Endothelial cell of hepatic sinusoid (primary cell): ENCODE measurements around the gene SMC1B.
"Not testable (repeated sequence)": the region's sequence is repeated elsewhere in the genome, so short reads cannot be mapped to it uniquely, and the experiment has no call there.

ENCODE experiments used
- in situ Hi-C: cut with HindIII; loops from 2 replicates; pipeline ENCODE4 v1.10.0; 2017; ENCODE audit warnings: low sequenced_read_pairs

The SMC1B gene

GRCh38 chr22:45444168-45444567 lies 30.8 kb upstream of the SMC1B start:
- in situ Hi-C loops = no loop called here

GRCh38 chr22:45442116-45442515 lies 28.7 kb upstream of the SMC1B start:
- in situ Hi-C loops = no loop called here

- in situ Hi-C loops = no loop called here
These were observed 27.7 kb upstream of the SMC1B start for GRCh38 chr22:45441138-45441537.

GRCh38 chr22:45440688-45441087 lies 27.3 kb upstream of the SMC1B start:
- in situ Hi-C loops = not testable (repeated sequence)

GRCh38 chr22:45438336-45438735 lies 24.9 kb upstream of the SMC1B start:
- in situ Hi-C loops = no loop called here

- in situ Hi-C loops = not testable (repeated sequence)
These were observed 23.6 kb upstream of the SMC1B start for GRCh38 chr22:45436871-45437517.

- in situ Hi-C loops = no loop called here
These were observed 22.2 kb upstream of the SMC1B start for GRCh38 chr22:45435544-45436139.

GRCh38 chr22:45434981-45435380 lies 21.6 kb upstream of the SMC1B start:
- in situ Hi-C loops = loop anchor here (5.0 kb wide), 1 partner anchor 158 kb away; no protein-coding TSS in a partner anchor

- in situ Hi-C loops = loop anchor here (5.0 kb wide), 1 partner anchor 154 kb away; no protein-coding TSS in a partner anchor
These were observed 17.5 kb upstream of the SMC1B start for GRCh38 chr22:45430871-45431270.

GRCh38 chr22:45429981-45430775 lies 16.8 kb upstream of the SMC1B start:
- in situ Hi-C loops = loop anchor here (5.0 kb wide), 2 partner anchors 97 to 153 kb away; no protein-coding TSS in a partner anchor

GRCh38 chr22:45429424-45429823 lies 16.0 kb upstream of the SMC1B start:
- in situ Hi-C loops = loop anchor here (5.0 kb wide), 1 partner anchor 98 kb away; no protein-coding TSS in a partner anchor

GRCh38 chr22:45428391-45429385 lies 15.3 kb upstream of the SMC1B start:
- in situ Hi-C loops = loop anchor here (5.0 kb wide), 1 partner anchor 99 kb away; no protein-coding TSS in a partner anchor

- in situ Hi-C loops = loop anchor here (5.0 kb wide), 1 partner anchor 100 kb away; no protein-coding TSS in a partner anchor
These were observed 13.7 kb upstream of the SMC1B start for GRCh38 chr22:45427114-45427513.

- in situ Hi-C loops = loop anchor here (5.0 kb wide), 1 partner anchor 101 kb away; no protein-coding TSS in a partner anchor
These were observed 13.0 kb upstream of the SMC1B start for GRCh38 chr22:45426387-45426786.

GRCh38 chr22:45425531-45426265 lies 12.3 kb upstream of the SMC1B start:
- in situ Hi-C loops = loop anchor here (5.0 kb wide), 1 partner anchor 102 kb away; no protein-coding TSS in a partner anchor

GRCh38 chr22:45425101-45425500 lies 11.7 kb upstream of the SMC1B start:
- in situ Hi-C loops = loop anchor here (5.0 kb wide), 1 partner anchor 102 kb away; no protein-coding TSS in a partner anchor

GRCh38 chr22:45424241-45424731 lies 10.9 kb upstream of the SMC1B start:
- in situ Hi-C loops = no loop called here

GRCh38 chr22:45423524-45423923 lies 10.1 kb upstream of the SMC1B start:
- in situ Hi-C loops = no loop called here
